Kidney epithelial cell (primary cell): ENCODE measurements around the gene LRP3. TPM values are rescaled to one million over a fixed set of nuclear protein-coding genes. Genes with fewer than 3 reads are reported as not detected.
"Not testable (repeated sequence)": the region's sequence is repeated elsewhere in the genome, so short reads cannot be mapped to it uniquely, and the experiment has no call there.

Experiments used
- DNase-seq: peaks from one replicate; pipeline ENCODE4 v3.0.0-alpha.2; 2010; ENCODE audit warnings: low read depth
- H3K27me3 ChIP-seq: 2 replicates; pipeline ENCODE4 v1.6.0; 2011; ENCODE audit warnings: low read length; ENCODE audit not compliant: control insufficient read depth, insufficient read depth
- H3K36me3 ChIP-seq: 2 replicates; pipeline ENCODE4 v1.5.1; 2011; ENCODE audit warnings: low read length; ENCODE audit not compliant: control insufficient read depth, insufficient read depth
- H3K4me3 ChIP-seq: 2 replicates; pipeline ENCODE4 v1.5.1; 2011; ENCODE audit warnings: low read depth, mild to moderate bottlenecking, control low read depth, low read length
- CTCF ChIP-seq: IDR thresholded peaks from 2 replicates; pipeline ENCODE4 v1.5.1; 2011; ENCODE audit warnings: mild to moderate bottlenecking, moderate library complexity, low read length, control low read depth, inconsistent platforms; ENCODE audit not compliant: insufficient read depth, poor library complexity, severe bottlenecking
- total RNA-seq: library from RNA; depleted of rRNA; stranded (reverse); fragments of >200 nt; gene quantifications from 2 replicates; pipeline ENCODE4 v1.2.3, GENCODE V29; 2015

LRP3 gene
- total RNA-seq, 1 donor from 2014 or later = 42.8 TPM

GRCh38 chr19:33216198-33216830, 22.2 kb downstream of the LRP3 start:
- Histone ChIP-seq H3K36me3 (no peaks in the 10 kb centered on the region), H3K4me3 (no peak overlapping the region), H3K27me3 (peaks cover 6% of the 10 kb centered on the region)
- DNase-seq = no peak
- TF ChIP-seq CTCF = no peak

GRCh38 chr19:33217881-33218280, 23.8 kb downstream of the LRP3 start:
- no peak overlapping the region for H3K4me3 ChIP-seq
- no peaks in the 10 kb centered on the region for H3K36me3 ChIP-seq
- TF ChIP-seq CTCF = no peak
- DNase-seq = no peak
- H3K27me3 ChIP-seq = peaks cover 6% of the 10 kb centered on the region

- TF ChIP-seq CTCF = peak; percentile 19
- no peak overlapping the region for H3K4me3 ChIP-seq
- DNase-seq = no peak
- no peaks in the 10 kb centered on the region for H3K36me3 ChIP-seq
- peaks cover 11% of the 10 kb centered on the region for H3K27me3 ChIP-seq
Measured at GRCh38 chr19:33219261-33219815, 25.2 kb downstream of the LRP3 start.

- no peak for DNase-seq
- no peak for TF ChIP-seq CTCF
- no peaks in the 10 kb centered on the region for H3K36me3 ChIP-seq
- H3K27me3 ChIP-seq = peaks cover 18% of the 10 kb centered on the region
- H3K4me3 ChIP-seq = no peak overlapping the region
Measured at GRCh38 chr19:33220115-33220514, 26.0 kb downstream of the LRP3 start.

- DNase-seq = no peak
- no peaks in the 10 kb centered on the region for H3K36me3 ChIP-seq
- no peak for TF ChIP-seq CTCF
- H3K4me3 ChIP-seq = no peak overlapping the region
- peaks cover 23% of the 10 kb centered on the region for H3K27me3 ChIP-seq
Measured at GRCh38 chr19:33220735-33221134, 26.6 kb downstream of the LRP3 start.

- Histone ChIP-seq H3K4me3 (no peak overlapping the region), H3K36me3 (no peaks in the 10 kb centered on the region), H3K27me3 (peaks cover 32% of the 10 kb centered on the region)
- TF ChIP-seq CTCF = no peak
- DNase-seq = no peak
Measured at GRCh38 chr19:33221638-33222037, 27.5 kb downstream of the LRP3 start.

GRCh38 chr19:33222255-33222654, 28.1 kb downstream of the LRP3 start:
- not testable (repeated sequence) for H3K4me3 ChIP-seq, H3K36me3 ChIP-seq, DNase-seq
- peaks cover 38% of the 10 kb centered on the region for H3K27me3 ChIP-seq
